A549 (cell line): ENCODE results near the gene TMEM120B. TPM values are rescaled to one million over a fixed set of nuclear protein-coding genes. Genes with fewer than 3 reads are reported as not detected.
A peak's percentile ranks its signal among the peaks of the same experiment; 100 is the strongest.

ENCODE experiments used
- ATAC-seq, 2 experiments: fragments of 200-7000 bp in 1 of 2; fragments of >200 bp in 1 of 2; cut with Nextera tagmentation in 1 of 2; cut with Tn5 transposase in 1 of 2; 3 replicates each; pipeline versions ENCODE4 v1.8.0 to v1.9.1; 2018 to 2020; ENCODE audit warnings: mild to moderate bottlenecking in 1 of 2, moderate library complexity in 1 of 2
- CTCF ChIA-PET: fragments of 300-600 bp; sonication (Branson Sonifier 250); formaldehyde crosslinking; extraction: SDS; loops from one replicate; lab custom pipeline; 2021; ENCODE audit warnings: antibody characterized with exemption, inconsistent platforms; lab: Yijun Ruan, JAX
- POLR2A ChIA-PET: fragments of 350-600 bp; formaldehyde crosslinking; extraction: SDS; loops from one replicate; lab custom pipeline; 2021; ENCODE audit warnings: antibody characterized with exemption, inconsistent platforms; lab: Yijun Ruan, JAX
- DNase-seq, 2 experiments: peaks; one replicate each; pipeline versions ENCODE4 v3.0.0 to v3.0.0-alpha.2; 2011 to 2016; ENCODE audit warnings: low read depth in 1 of 2, low spot score in 1 of 2
- FAIRE-seq: peaks from 2 replicates; lab custom pipeline; 2011; peaks lifted over from hg19 to GRCh38; lab: Jason Lieb, UNC
- H3K27ac ChIP-seq, 2 experiments: fragments of >200 bp; sonication (Bioruptor Twin); formaldehyde crosslinking; 3 replicates each; pipeline ENCODE4 v1.5.1; 2016 to 2017
- H3K4me1 ChIP-seq: fragments of >200 bp; sonication (Bioruptor Twin); formaldehyde crosslinking; 3 replicates; pipeline ENCODE4 v1.6.1; 2016
- H3K4me2 ChIP-seq: fragments of >200 bp; sonication (Bioruptor Twin); formaldehyde crosslinking; 3 replicates; pipeline ENCODE4 v1.6.1; 2016
- H3K4me3 ChIP-seq: fragments of >200 bp; sonication (Bioruptor Twin); formaldehyde crosslinking; 3 replicates; pipeline ENCODE4 v1.5.1; 2016
- H3K9me3 ChIP-seq: fragments of >200 bp; sonication (Bioruptor Twin); formaldehyde crosslinking; 3 replicates; pipeline ENCODE4 v1.6.1; 2016
- CEBPB ChIP-seq, 2 experiments: fragments of >200 bp in 1 of 2; sonication (Bioruptor Twin) in 1 of 2; formaldehyde crosslinking in 1 of 2; IDR thresholded peaks; 2 replicates each; pipeline ENCODE4 v1.6.1; 2012 to 2016
- CHD2 ChIP-seq: fragments of 150-350 bp; IDR thresholded peaks from 2 replicates; pipeline ENCODE4 v1.6.1; 2014; ENCODE audit warnings: low read length; ENCODE audit not compliant: partially characterized antibody
- EHMT2 ChIP-seq: fragments of 200-600 bp; sonication (generic); IDR thresholded peaks from 2 replicates; pipeline ENCODE4 v1.6.1; 2016; ENCODE audit warnings: antibody characterized with exemption, low read depth, mild to moderate bottlenecking, moderate library complexity
- ESRRA ChIP-seq: fragments of 150-350 bp; IDR thresholded peaks from 2 replicates; pipeline ENCODE4 v1.6.1; 2014; ENCODE audit warnings: mild to moderate bottlenecking, low read length, borderline replicate concordance
- FOSL2 ChIP-seq, 2 experiments: fragments of 450-650 bp in 1 of 2; fragments of >200 bp in 1 of 2; sonication (Bioruptor Twin) in 1 of 2; formaldehyde crosslinking; IDR thresholded peaks; 2 replicates each; pipeline versions ENCODE4 v1.5.0 to v1.6.1; 2016 to 2020; ENCODE audit warnings: mild to moderate bottlenecking in 1 of 2, moderate library complexity in 1 of 2
- RARB ChIP-seq: fragments of 250-450 bp; sonication (Bioruptor Pico); IDR thresholded peaks from 2 replicates; pipeline ENCODE4 v1.8.0; 2021; ENCODE audit warnings: mild to moderate bottlenecking, moderate library complexity
- RCOR1 ChIP-seq: fragments of 150-350 bp; IDR thresholded peaks from 2 replicates; pipeline ENCODE4 v1.6.1; 2014; ENCODE audit warnings: antibody characterized with exemption, low read length, low read depth
- WGBS: methylation state at CpG from one replicate; pipeline ENCODE4 v1.1.6; 2017; ENCODE audit errors: missing lambda C conversion rate; 5-methylcytosine and 5-hydroxymethylcytosine counted together
- polyA plus RNA-seq, 4 experiments: library from polyadenylated mRNA; depleted of rRNA in 3 of 4; stranded (reverse); fragments of >200 nt; fragmentation: RNase III in 1 of 4; extraction: RNeasy Plus Mini Kit Qiagen cat#74134 plus additional on column Dnase treatment in 1 of 4; gene quantifications; 2 replicates in 3 of 4; 3 replicates in 1 of 4; pipeline ENCODE4 v1.2.3, GENCODE V29; 2011 to 2017
- TF ChIP-seq, protein P1 (sequence below): fragments of >200 bp; sonication (Bioruptor Twin); formaldehyde crosslinking; IDR thresholded peaks from 3 replicates; pipeline ENCODE4 v1.6.1; 2016
- TF ChIP-seq, protein P2 (sequence below): fragments of 250-450 bp; sonication (Bioruptor Pico); IDR thresholded peaks from 2 replicates; pipeline ENCODE4 v1.5.0; 2020; ENCODE audit warnings: low read depth, mild to moderate bottlenecking, moderate library complexity
- TF ChIP-seq, protein P3 (sequence below): fragments of 450-650 bp; IDR thresholded peaks from 2 replicates; pipeline ENCODE4 v1.6.1; 2014; ENCODE audit warnings: antibody characterized with exemption
- TF ChIP-seq, protein P4 (sequence below): fragments of 150-350 bp; IDR thresholded peaks from 2 replicates; pipeline ENCODE4 v1.6.1; 2014; ENCODE audit warnings: low read depth, mild to moderate bottlenecking, low read length
- TF ChIP-seq, protein P5 (sequence below): fragments of >200 bp; sonication (Bioruptor Twin); formaldehyde crosslinking; IDR thresholded peaks from 3 replicates; pipeline ENCODE4 v1.5.1; 2016
- TF ChIP-seq, protein P6 (sequence below): IDR thresholded peaks from 2 replicates; pipeline ENCODE4 v1.6.1; 2012

Gene TMEM120B
- polyA plus RNA-seq, 2 of the 4 experiments (the other 2 are of a cell fraction), result 10.6 to 13.2 TPM

DNA sequence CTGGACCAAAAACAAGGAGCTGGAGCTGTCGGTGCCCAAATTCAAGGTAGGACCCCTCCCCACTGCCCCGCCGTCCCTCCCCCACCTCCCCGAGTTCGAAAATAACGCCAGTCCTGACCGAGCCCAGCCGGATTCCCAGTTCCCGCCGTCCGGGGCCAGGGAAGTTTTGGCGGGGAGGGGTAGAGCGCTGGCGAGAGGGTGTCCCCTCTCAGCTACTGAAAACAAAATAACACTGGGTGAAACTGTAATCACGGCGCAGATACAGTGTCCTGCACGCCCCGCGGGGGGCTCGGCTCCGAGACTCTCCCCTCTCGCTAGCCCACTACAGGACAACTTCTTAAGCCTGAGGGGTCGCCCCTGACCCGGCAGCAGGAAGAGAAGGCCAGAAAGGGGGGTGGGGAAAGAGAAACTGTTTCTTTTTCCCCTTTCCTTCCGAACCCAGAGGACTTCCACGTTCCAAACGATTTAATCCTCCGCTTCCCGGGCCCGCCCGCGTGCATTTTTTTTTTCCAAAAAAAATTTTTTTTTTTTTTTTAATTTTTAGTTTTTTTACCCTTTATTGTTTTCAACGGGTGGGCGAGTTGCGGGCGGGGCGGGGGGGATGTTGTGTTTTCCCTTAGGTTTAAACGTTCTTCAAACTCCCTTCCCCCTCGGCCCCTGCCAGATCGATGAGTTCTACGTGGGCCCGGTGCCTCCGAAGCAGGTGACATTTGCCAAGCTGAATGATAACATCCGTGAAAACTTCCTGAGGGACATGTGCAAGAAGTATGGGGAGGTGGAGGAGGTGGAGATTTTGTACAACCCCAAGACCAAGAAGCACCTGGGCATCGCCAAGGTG, 92.8 kb downstream of the TMEM120B start:
- POLR2A ChIA-PET, result interaction anchor here (1.0 kb wide), 1 partner anchor 8 kb away, joined by 5 read pairs; no protein-coding TSS in a partner anchor
- H3K9me3 ChIP-seq, result no peaks in the 10 kb centered on the region
- peaks cover 39% of the 10 kb centered on the region for H3K4me1 ChIP-seq
- H3K27ac ChIP-seq, result peak overlapping the region; percentile 100
- peak overlapping the region; percentile 60 for H3K4me3 ChIP-seq
- peak overlapping the region; percentile 78 for H3K4me2 ChIP-seq
- WGBS, result under 1% methylated on average over 36 of the region's 45 CpGs
- CTCF ChIA-PET, result interaction anchor here (1.0 to 72.2 kb wide), 3 partner anchors 5 to 86 kb away, joined by 3 to 2657 read pairs (median 2657); partner anchors contain the start of genes RHOF and SETD1B
- ATAC-seq, result no peak
- FAIRE-seq, result no peak
- TF ChIP-seq, protein P1, sequence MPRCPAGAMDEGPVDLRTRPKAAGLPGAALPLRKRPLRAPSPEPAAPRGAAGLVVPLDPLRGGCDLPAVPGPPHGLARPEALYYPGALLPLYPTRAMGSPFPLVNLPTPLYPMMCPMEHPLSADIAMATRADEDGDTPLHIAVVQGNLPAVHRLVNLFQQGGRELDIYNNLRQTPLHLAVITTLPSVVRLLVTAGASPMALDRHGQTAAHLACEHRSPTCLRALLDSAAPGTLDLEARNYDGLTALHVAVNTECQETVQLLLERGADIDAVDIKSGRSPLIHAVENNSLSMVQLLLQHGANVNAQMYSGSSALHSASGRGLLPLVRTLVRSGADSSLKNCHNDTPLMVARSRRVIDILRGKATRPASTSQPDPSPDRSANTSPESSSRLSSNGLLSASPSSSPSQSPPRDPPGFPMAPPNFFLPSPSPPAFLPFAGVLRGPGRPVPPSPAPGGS, result no peak
- TF ChIP-seq RCOR1 (no peak), FOSL2 (IDR thresholded peaks at IDR 0.05) (no peak), FOSL2 (CRISPR knock-in tag; IDR thresholded peaks at IDR 0.05) (no peak), EHMT2 (no peak), CEBPB (IDR thresholded peaks at IDR 0.05) (no peak), RARB (CRISPR knock-in tag) (no peak), ESRRA (no peak)
- TF ChIP-seq, protein P2, sequence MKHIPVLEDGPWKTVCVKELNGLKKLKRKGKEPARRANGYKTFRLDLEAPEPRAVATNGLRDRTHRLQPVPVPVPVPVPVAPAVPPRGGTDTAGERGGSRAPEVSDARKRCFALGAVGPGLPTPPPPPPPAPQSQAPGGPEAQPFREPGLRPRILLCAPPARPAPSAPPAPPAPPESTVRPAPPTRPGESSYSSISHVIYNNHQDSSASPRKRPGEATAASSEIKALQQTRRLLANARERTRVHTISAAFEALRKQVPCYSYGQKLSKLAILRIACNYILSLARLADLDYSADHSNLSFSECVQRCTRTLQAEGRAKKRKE (CRISPR knock-in tag), result no peak
- TF ChIP-seq, protein P3, sequence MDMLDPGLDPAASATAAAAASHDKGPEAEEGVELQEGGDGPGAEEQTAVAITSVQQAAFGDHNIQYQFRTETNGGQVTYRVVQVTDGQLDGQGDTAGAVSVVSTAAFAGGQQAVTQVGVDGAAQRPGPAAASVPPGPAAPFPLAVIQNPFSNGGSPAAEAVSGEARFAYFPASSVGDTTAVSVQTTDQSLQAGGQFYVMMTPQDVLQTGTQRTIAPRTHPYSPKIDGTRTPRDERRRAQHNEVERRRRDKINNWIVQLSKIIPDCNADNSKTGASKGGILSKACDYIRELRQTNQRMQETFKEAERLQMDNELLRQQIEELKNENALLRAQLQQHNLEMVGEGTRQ, result no peak
- TF ChIP-seq, protein P4, sequence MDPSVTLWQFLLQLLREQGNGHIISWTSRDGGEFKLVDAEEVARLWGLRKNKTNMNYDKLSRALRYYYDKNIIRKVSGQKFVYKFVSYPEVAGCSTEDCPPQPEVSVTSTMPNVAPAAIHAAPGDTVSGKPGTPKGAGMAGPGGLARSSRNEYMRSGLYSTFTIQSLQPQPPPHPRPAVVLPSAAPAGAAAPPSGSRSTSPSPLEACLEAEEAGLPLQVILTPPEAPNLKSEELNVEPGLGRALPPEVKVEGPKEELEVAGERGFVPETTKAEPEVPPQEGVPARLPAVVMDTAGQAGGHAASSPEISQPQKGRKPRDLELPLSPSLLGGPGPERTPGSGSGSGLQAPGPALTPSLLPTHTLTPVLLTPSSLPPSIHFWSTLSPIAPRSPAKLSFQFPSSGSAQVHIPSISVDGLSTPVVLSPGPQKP, result no peak
- TF ChIP-seq, protein P5, sequence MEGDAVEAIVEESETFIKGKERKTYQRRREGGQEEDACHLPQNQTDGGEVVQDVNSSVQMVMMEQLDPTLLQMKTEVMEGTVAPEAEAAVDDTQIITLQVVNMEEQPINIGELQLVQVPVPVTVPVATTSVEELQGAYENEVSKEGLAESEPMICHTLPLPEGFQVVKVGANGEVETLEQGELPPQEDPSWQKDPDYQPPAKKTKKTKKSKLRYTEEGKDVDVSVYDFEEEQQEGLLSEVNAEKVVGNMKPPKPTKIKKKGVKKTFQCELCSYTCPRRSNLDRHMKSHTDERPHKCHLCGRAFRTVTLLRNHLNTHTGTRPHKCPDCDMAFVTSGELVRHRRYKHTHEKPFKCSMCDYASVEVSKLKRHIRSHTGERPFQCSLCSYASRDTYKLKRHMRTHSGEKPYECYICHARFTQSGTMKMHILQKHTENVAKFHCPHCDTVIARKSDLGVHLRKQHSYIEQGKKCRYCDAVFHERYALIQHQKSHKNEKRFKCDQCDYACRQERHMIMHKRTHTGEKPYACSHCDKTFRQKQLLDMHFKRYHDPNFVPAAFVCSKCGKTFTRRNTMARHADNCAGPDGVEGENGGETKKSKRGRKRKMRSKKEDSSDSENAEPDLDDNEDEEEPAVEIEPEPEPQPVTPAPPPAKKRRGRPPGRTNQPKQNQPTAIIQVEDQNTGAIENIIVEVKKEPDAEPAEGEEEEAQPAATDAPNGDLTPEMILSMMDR, result no peak
- peak in 1 of 2 experiments; percentile 70 for DNase-seq

DNA sequence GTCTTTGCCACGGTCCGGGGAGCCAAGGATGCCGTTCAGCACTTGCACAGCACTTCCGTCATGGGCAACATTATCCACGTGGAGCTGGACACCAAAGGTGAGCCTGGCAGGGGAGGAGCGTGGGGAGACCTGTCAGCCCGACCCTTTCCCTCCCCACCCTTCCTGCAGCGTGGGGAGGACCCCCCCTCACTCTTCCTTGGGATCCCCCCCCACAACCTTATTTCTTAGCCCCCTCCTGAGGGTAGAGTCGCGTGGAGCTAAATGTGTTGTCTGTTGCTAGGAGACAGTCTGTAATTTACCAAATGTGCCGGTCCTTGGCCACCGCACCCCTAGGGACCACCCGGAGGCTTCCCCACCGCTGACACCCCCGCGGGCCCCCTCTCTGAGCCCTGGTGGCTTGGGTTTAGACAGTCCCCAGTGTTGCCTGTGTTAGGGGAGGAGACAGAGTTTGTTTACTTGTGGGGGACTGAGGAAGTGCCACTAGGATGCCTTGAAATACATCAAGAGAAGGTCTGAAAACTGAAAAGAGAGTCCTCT, 93.5 kb downstream of the TMEM120B start:
- CTCF ChIA-PET, result interaction anchor here (0.6 to 72.2 kb wide), 3 partner anchors 4 to 215 kb away, joined by 3 to 2657 read pairs (median 2657); partner anchors contain the start of genes RHOF and SETD1B
- no peak for DNase-seq
- FAIRE-seq, result no peak
- TF ChIP-seq RARB (CRISPR knock-in tag) (no peak), CHD2 (no peak)
- TF ChIP-seq, protein P3, result 0 out of 2 replicates have a peak, but pooled peaks have one; percentile 6
- TF ChIP-seq, protein P6, sequence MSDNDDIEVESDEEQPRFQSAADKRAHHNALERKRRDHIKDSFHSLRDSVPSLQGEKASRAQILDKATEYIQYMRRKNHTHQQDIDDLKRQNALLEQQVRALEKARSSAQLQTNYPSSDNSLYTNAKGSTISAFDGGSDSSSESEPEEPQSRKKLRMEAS, result 0 out of 2 replicates have a peak, but pooled peaks have one; percentile 40
- peak overlapping the region; percentile 78 for H3K4me2 ChIP-seq
- H3K4me1 ChIP-seq, result peaks cover 39% of the 10 kb centered on the region
- ATAC-seq, result peak in 1 of 2 experiments; percentile 6; a peak in 1 of 6 replicates
- 6% methylated on average over 12 of the region's 16 CpGs for WGBS
- H3K27ac ChIP-seq, result peak overlapping the region; percentile 100
- peak overlapping the region; percentile 60 for H3K4me3 ChIP-seq
- POLR2A ChIA-PET, result interaction anchor here (0.6 to 1.0 kb wide), 2 partner anchors 9 to 46 kb away, joined by 5 to 8 read pairs; no protein-coding TSS in a partner anchor
- no peaks in the 10 kb centered on the region for H3K9me3 ChIP-seq
